Measurements from ENCODE around the gene CPA3. TPM values are rescaled to one million over a fixed set of nuclear protein-coding genes. Genes with fewer than 3 reads are reported as not detected.
A peak's percentile ranks its signal among the peaks of the same experiment; 100 is the strongest.

The CPA3 gene
- total and polyA plus RNA-seq, 2 of the 13 experiments (the other 11 are each of a cell fraction or from before 2014, with no cell fraction given): not detected

DNA sequence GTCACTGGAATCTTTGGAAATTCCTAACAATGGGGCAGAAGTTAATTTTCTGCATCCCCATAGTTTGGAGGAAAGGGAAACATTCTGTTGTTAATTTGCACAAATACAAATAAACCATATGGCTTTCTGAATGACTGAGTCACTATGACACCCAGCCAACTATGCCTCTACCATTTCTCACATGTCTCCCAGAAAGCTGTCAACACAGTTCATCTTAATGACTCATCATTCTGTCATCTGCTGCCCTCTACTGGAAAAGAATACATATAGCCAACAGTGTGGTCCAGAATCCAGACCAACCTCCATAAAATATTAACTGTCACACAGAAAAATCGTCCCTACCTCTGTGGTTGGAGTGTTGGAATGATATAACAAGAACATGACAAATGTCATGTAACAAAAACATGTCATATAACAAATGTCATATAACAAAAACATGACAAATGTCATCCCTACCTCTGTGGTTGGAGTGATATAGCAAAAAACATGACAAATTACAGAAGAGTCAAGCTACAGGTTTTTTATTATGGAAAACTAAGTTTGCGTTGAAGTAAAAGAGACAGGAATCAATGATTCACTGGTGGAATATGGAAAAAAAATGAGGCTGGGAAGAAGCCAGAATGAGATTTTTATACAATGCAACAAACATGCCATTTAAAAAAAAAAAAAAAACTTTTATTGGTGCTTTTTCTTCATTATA, 78.6 kb downstream of the CPA3 start (continued):
- no peak for TF ChIP-seq FOXA1 (IDR thresholded peaks at IDR 0.05)
- peak; percentile 33; the same call in 1 of the 2 replicates for TF ChIP-seq FOXA1 (CRISPR knock-in tag; IDR thresholded peaks at IDR 0.05)
- TF ChIP-seq NR2F2 (IDR thresholded peaks at IDR 0.05; ENCODE audit: borderline replicate concordance, low read depth): no peak
- no peak for TF ChIP-seq ZNF296 (CRISPR knock-in tag; conservative IDR thresholded peaks at IDR 0.05)
- TF ChIP-seq ZFX (CRISPR knock-in tag; IDR thresholded peaks at IDR 0.05; ENCODE audit: low read depth): no peak
- no peak for TF ChIP-seq ZNF292 (CRISPR knock-in tag; IDR thresholded peaks at IDR 0.05; ENCODE audit: borderline replicate concordance, low read depth)
- no peak for TF ChIP-seq ONECUT2 (CRISPR knock-in tag; IDR thresholded peaks at IDR 0.05)
- TF ChIP-seq HMGXB4 (CRISPR knock-in tag; IDR thresholded peaks at IDR 0.05; ENCODE audit: borderline replicate concordance in 1 of 2, low read depth in 1 of 2): 0 out of 4 replicates have a peak, but pooled peaks of 1 of the 2 experiments have one; percentile 24
- TF ChIP-seq, protein P1, sequence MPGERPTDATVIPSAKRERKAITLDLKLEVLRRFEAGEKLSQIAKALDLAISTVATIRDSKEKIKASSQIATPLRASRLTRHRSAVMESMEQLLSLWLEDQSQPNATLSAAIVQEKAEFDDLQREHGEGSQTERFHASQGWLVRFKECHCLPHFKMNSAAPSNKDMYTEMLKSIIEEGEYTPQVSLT (CRISPR knock-in tag; IDR thresholded peaks at IDR 0.05; ENCODE audit: borderline replicate concordance, low read depth): no peak
- no peak for TF ChIP-seq ZNF703 (CRISPR knock-in tag; IDR thresholded peaks at IDR 0.05; ENCODE audit: borderline replicate concordance)
- TF ChIP-seq, protein P2, sequence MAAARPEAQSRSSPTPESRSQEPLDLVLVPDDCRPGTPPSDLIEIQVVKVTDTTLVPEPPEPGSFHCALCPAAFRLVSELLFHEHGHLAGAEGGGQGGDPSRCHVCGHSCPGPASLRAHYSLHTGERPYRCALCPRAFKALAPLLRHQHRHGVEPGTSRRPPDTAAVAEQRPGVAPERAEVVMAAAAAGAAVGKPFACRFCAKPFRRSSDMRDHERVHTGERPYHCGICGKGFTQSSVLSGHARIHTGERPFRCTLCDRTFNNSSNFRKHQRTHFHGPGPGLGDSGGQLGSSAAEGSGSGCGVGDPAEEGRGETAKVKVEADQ (CRISPR knock-in tag; IDR thresholded peaks at IDR 0.05; ENCODE audit: borderline replicate concordance): no peak
- peak; percentile 81 for TF ChIP-seq STAG1 (CRISPR knock-in tag; IDR thresholded peaks at IDR 0.05)
- no peak for TF ChIP-seq ZNF792 (CRISPR knock-in tag; IDR thresholded peaks at IDR 0.05)
- peak; percentile 33; the same call in 1 of the 2 replicates for TF ChIP-seq FOSL1 (CRISPR knock-in tag; IDR thresholded peaks at IDR 0.05; ENCODE audit: borderline replicate concordance)
- TF ChIP-seq MAFK (conservative IDR thresholded peaks at IDR 0.05 in 1 of 2, IDR thresholded peaks at IDR 0.05 in 1 of 2; ENCODE audit: low read length in 2 of 2): peak; percentile 68 to 81
- TF ChIP-seq KDM3A (CRISPR knock-in tag; IDR thresholded peaks at IDR 0.05; ENCODE audit: low read depth): no peak
- no peak for TF ChIP-seq AHDC1 (CRISPR knock-in tag; IDR thresholded peaks at IDR 0.05; ENCODE audit: borderline replicate concordance)
- TF ChIP-seq, protein P3, sequence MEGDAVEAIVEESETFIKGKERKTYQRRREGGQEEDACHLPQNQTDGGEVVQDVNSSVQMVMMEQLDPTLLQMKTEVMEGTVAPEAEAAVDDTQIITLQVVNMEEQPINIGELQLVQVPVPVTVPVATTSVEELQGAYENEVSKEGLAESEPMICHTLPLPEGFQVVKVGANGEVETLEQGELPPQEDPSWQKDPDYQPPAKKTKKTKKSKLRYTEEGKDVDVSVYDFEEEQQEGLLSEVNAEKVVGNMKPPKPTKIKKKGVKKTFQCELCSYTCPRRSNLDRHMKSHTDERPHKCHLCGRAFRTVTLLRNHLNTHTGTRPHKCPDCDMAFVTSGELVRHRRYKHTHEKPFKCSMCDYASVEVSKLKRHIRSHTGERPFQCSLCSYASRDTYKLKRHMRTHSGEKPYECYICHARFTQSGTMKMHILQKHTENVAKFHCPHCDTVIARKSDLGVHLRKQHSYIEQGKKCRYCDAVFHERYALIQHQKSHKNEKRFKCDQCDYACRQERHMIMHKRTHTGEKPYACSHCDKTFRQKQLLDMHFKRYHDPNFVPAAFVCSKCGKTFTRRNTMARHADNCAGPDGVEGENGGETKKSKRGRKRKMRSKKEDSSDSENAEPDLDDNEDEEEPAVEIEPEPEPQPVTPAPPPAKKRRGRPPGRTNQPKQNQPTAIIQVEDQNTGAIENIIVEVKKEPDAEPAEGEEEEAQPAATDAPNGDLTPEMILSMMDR (CRISPR knock-in tag; IDR thresholded peaks at IDR 0.05): peak; percentile 85
- TF ChIP-seq MEF2D (CRISPR knock-in tag; IDR thresholded peaks at IDR 0.05): no peak

Data from HepG2 (cell line).